Measurements from ENCODE around the gene SYNE2. TPM values are rescaled to one million over a fixed set of nuclear protein-coding genes. Genes with fewer than 3 reads are reported as not detected.

SYNE2 gene
- total RNA-seq, 2 experiments from 2014 or later = 150 to 212 TPM

DNA sequence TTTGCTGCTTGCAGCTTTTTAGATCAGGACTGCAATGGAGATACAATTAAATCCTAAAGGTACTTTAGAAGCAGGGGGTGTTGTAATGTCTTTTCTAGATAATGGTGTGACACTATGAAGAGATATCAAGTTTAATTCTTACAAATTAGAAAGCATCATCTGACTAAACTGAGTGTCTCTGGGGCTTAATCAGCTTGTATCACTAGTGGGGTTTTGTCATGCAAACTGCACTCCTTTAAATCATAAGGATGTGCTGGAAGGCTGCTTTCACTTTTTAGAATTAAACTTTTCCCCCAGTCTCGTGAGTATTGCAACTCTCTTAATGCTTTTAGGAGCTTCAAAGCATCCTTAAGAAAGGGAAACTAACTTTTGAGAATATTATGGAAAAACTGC is 222.8 kb downstream of the SYNE2 start:
- no peaks in the 10 kb centered on the region for H4K20me1 ChIP-seq (ENCODE audit: insufficient read depth, low read length)
- H3K4me2 ChIP-seq (ENCODE audit: low read length) = no peak overlapping the region
- H3K4me1 ChIP-seq (ENCODE audit: insufficient read depth, low read length, poor library complexity, severe bottlenecking) = no peaks in the 10 kb centered on the region
- H3K27ac ChIP-seq (ENCODE audit: low read depth, low read length, poor library complexity, severe bottlenecking) = no peak overlapping the region
- TF ChIP-seq, protein P1, sequence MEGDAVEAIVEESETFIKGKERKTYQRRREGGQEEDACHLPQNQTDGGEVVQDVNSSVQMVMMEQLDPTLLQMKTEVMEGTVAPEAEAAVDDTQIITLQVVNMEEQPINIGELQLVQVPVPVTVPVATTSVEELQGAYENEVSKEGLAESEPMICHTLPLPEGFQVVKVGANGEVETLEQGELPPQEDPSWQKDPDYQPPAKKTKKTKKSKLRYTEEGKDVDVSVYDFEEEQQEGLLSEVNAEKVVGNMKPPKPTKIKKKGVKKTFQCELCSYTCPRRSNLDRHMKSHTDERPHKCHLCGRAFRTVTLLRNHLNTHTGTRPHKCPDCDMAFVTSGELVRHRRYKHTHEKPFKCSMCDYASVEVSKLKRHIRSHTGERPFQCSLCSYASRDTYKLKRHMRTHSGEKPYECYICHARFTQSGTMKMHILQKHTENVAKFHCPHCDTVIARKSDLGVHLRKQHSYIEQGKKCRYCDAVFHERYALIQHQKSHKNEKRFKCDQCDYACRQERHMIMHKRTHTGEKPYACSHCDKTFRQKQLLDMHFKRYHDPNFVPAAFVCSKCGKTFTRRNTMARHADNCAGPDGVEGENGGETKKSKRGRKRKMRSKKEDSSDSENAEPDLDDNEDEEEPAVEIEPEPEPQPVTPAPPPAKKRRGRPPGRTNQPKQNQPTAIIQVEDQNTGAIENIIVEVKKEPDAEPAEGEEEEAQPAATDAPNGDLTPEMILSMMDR (conservative IDR thresholded peaks at IDR 0.05; ENCODE audit: low read length) = no peak
- TF ChIP-seq EZH2phosphoT487 (IDR thresholded peaks at IDR 0.05; ENCODE audit: borderline replicate concordance, low read depth, low read length) = no peak
- H3K36me3 ChIP-seq (ENCODE audit: insufficient read depth, low read length) = peaks cover 95% of the 10 kb centered on the region
- H3K4me3 ChIP-seq (ENCODE audit: low read depth, low read length, poor library complexity, severe bottlenecking) = no peak overlapping the region
- H2AFZ ChIP-seq (ENCODE audit: low read length) = no peak overlapping the region
- DNase-seq (ENCODE audit: low spot score) = no peak
- no TSS peak for BruUV-seq (replicated peaks)
- H3K9me2 ChIP-seq (ENCODE audit: insufficient read depth, low read length) = no peaks in the 10 kb centered on the region
- ChIA-PET POLR2A (interaction anchor here (0.7 kb wide), 1 partner anchor 76 kb away, joined by 4 read pairs; no protein-coding TSS in a partner anchor), CTCF (ENCODE audit: unreplicated experiment) (no interaction called here)
- no peaks in the 10 kb centered on the region for H3K9me3 ChIP-seq (ENCODE audit: low read length)
- H3K79me2 ChIP-seq (ENCODE audit: insufficient read depth, low read depth, low read length) = no peaks in the 10 kb centered on the region
- intact Hi-C loops (cut with micrococcal nuclease; ENCODE audit: unreplicated experiment) = no loop called here

DNA sequence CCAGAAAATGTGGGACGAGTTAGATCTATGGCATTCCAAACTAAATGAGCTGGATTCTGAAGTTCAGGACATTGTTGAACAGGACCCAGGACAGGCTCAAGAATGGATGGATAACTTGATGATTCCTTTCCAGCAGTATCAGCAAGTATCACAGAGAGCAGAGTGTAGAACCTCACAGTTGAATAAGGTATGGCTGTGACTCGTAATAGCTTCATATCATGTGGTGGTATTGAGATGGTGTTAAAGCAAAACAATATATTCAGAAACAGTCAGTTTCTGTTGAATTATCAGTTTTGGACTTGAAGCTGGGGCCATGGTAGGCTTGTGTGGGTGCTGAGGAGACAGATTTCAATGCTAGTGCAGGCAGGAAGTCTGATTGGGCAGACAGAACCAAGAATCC is 227.6 kb downstream of the SYNE2 start:
- no peak for TF ChIP-seq EZH2phosphoT487 (IDR thresholded peaks at IDR 0.05; ENCODE audit: borderline replicate concordance, low read depth, low read length)
- TF ChIP-seq, protein P1 (conservative IDR thresholded peaks at IDR 0.05; ENCODE audit: low read length) = no peak
- Histone ChIP-seq H3K36me3 (ENCODE audit: insufficient read depth, low read length) (peaks cover 95% of the 10 kb centered on the region), H3K9me3 (ENCODE audit: low read length) (no peaks in the 10 kb centered on the region), H3K4me1 (ENCODE audit: insufficient read depth, low read length, poor library complexity, severe bottlenecking) (no peaks in the 10 kb centered on the region), H4K20me1 (ENCODE audit: insufficient read depth, low read length) (no peaks in the 10 kb centered on the region), H3K4me3 (ENCODE audit: low read depth, low read length, poor library complexity, severe bottlenecking) (no peak overlapping the region), H3K79me2 (ENCODE audit: insufficient read depth, low read depth, low read length) (no peaks in the 10 kb centered on the region), H3K27ac (ENCODE audit: low read depth, low read length, poor library complexity, severe bottlenecking) (no peak overlapping the region), H2AFZ (ENCODE audit: low read length) (no peak overlapping the region), H3K9me2 (ENCODE audit: insufficient read depth, low read length) (no peaks in the 10 kb centered on the region), H3K4me2 (ENCODE audit: low read length) (no peak overlapping the region)
- no peak for DNase-seq (ENCODE audit: low spot score)
- POLR2A ChIA-PET = no interaction called here
- intact Hi-C loops (cut with micrococcal nuclease; ENCODE audit: unreplicated experiment) = no loop called here
- BruUV-seq (replicated peaks) = no TSS peak
- CTCF ChIA-PET (ENCODE audit: unreplicated experiment) = no interaction called here

DNA sequence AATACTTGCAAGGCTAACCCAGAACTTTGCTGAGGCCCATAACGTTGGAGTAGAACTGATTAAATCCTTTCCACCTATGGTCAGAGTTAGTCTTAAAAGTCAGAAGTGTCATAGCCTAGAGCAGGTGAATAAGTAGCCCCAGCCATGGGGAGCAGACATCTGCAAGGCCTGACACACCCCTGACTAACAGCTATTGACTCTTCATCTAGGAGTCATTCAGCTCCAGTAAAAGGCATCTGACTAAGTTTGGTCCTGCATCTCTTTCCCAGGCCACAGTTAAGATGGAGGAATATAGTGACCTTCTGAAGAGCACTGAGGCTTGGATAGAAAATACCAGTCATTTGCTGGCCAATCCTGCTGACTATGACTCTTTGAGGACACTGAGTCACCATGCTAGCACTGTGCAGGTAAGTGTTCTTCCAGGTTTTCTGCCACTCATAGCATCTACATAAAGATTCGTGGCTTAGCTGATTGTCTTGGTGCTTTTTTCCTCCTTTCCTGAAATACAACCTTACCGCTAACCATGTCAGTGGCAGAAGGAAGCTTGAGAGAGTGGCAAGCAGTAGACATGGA is 228.5 kb downstream of the SYNE2 start:
- H3K36me3 ChIP-seq (ENCODE audit: insufficient read depth, low read length) = peaks cover 95% of the 10 kb centered on the region
- no peak overlapping the region for H3K4me2 ChIP-seq (ENCODE audit: low read length)
- intact Hi-C loops (cut with micrococcal nuclease; ENCODE audit: unreplicated experiment) = no loop called here
- H3K4me3 ChIP-seq (ENCODE audit: low read depth, low read length, poor library complexity, severe bottlenecking) = no peak overlapping the region
- TF ChIP-seq, protein P1 (conservative IDR thresholded peaks at IDR 0.05; ENCODE audit: low read length) = no peak
- TF ChIP-seq EZH2phosphoT487 (IDR thresholded peaks at IDR 0.05; ENCODE audit: borderline replicate concordance, low read depth, low read length) = no peak
- no peak overlapping the region for H3K27ac ChIP-seq (ENCODE audit: low read depth, low read length, poor library complexity, severe bottlenecking)
- H3K9me2 ChIP-seq (ENCODE audit: insufficient read depth, low read length) = no peaks in the 10 kb centered on the region
- no peak for DNase-seq (ENCODE audit: low spot score)
- ChIA-PET CTCF (ENCODE audit: unreplicated experiment) (no interaction called here), POLR2A (interaction anchor here (0.6 kb wide), 1 partner anchor 21 kb away, joined by 4 read pairs; no protein-coding TSS in a partner anchor)
- H3K79me2 ChIP-seq (ENCODE audit: insufficient read depth, low read depth, low read length) = no peaks in the 10 kb centered on the region
- H4K20me1 ChIP-seq (ENCODE audit: insufficient read depth, low read length) = no peaks in the 10 kb centered on the region
- BruUV-seq (replicated peaks) = no TSS peak
- no peaks in the 10 kb centered on the region for H3K9me3 ChIP-seq (ENCODE audit: low read length)
- no peaks in the 10 kb centered on the region for H3K4me1 ChIP-seq (ENCODE audit: insufficient read depth, low read length, poor library complexity, severe bottlenecking)
- H2AFZ ChIP-seq (ENCODE audit: low read length) = no peak overlapping the region
